Measurements from ENCODE around the gene ATP1B3. TPM values are rescaled to one million over a fixed set of nuclear protein-coding genes. Genes with fewer than 3 reads are reported as not detected.

Gene ATP1B3
- total and polyA plus RNA-seq, 2 of the 13 experiments (the other 11 are each of a cell fraction or from before 2014, with no cell fraction given) = 84.3 to 93.6 TPM

DNA sequence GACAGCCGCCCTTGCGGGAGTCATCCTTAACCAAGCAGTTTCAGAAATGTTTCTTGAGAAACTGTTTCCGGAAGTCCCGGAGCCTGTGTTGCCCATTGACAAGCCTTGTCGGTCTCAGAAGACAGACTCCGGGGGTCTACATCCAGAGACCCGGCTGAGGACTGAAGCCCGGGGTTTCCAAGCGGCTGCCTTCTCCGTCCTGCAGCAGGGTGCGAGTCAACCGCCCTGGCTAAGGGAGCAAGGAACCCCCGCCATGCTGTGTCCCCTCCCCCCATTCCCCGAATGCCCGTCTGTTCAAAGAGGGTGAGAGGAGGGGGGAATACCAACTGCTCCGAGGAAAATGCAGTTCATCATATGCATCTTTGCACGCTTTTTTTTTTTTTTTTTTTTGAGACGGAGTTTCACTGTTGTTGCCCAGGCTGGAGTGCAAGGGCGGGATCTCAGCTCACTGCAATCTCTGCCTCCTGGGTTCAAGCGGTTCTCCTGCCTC, 61.6 kb downstream of the ATP1B3 start:
- no TSS peak for BruUV-seq (replicated peaks)
- ChIA-PET POLR2A (no interaction called here), CTCF (ENCODE audit: low intra/inter-chr PET ratio, low total read pairs) (no interaction called here)
- H3K27me3 ChIP-seq (ENCODE audit: control insufficient read depth in 1 of 2, insufficient read depth in 2 of 2, low read length in 2 of 2) = no peaks in the 10 kb centered on the region
- no peaks in the 10 kb centered on the region for H3K9me3 ChIP-seq (ENCODE audit: low read length)
- no peaks in the 10 kb centered on the region for H3K79me2 ChIP-seq (ENCODE audit: insufficient read depth, low read length)
- no peaks in the 10 kb centered on the region for H4K20me1 ChIP-seq (ENCODE audit: insufficient read depth, low read length)
- H3K27ac ChIP-seq (ENCODE audit: extremely low read length, insufficient read depth, low read length) = no peak overlapping the region
- no peak overlapping the region for H3K9ac ChIP-seq (ENCODE audit: insufficient read depth, low read depth, low read length)
- no peaks in the 10 kb centered on the region for H3K36me3 ChIP-seq (replicated peaks in 1 of 2; ENCODE audit: control insufficient read depth in 1 of 2, insufficient read depth in 2 of 2, low read length in 2 of 2)
- H3K4me2 ChIP-seq (ENCODE audit: low read depth, low read length) = no peak overlapping the region
- DNase-seq (ENCODE audit: low spot score) (no peak), FAIRE-seq (no peak), ATAC-seq (no peak)
- in situ Hi-C loops (cut with HindIII; ENCODE audit: extremely low pct_ligation_motif_present, low pct_unique_long_range_greater_than_20kb) = no loop called here
- intact Hi-C loops (cut with micrococcal nuclease; ENCODE audit: unreplicated experiment) = no loop called here
- no peak for TF ChIP-seq GFI1 (CRISPR knock-in tag; IDR thresholded peaks at IDR 0.05; ENCODE audit: borderline replicate concordance)
- TF ChIP-seq, protein P1, sequence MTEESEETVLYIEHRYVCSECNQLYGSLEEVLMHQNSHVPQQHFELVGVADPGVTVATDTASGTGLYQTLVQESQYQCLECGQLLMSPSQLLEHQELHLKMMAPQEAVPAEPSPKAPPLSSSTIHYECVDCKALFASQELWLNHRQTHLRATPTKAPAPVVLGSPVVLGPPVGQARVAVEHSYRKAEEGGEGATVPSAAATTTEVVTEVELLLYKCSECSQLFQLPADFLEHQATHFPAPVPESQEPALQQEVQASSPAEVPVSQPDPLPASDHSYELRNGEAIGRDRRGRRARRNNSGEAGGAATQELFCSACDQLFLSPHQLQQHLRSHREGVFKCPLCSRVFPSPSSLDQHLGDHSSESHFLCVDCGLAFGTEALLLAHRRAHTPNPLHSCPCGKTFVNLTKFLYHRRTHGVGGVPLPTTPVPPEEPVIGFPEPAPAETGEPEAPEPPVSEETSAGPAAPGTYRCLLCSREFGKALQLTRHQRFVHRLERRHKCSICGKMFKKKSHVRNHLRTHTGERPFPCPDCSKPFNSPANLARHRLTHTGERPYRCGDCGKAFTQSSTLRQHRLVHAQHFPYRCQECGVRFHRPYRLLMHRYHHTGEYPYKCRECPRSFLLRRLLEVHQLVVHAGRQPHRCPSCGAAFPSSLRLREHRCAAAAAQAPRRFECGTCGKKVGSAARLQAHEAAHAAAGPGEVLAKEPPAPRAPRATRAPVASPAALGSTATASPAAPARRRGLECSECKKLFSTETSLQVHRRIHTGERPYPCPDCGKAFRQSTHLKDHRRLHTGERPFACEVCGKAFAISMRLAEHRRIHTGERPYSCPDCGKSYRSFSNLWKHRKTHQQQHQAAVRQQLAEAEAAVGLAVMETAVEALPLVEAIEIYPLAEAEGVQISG (CRISPR knock-in tag; IDR thresholded peaks at IDR 0.05) = no peak
- TF ChIP-seq RFXANK (CRISPR knock-in tag; IDR thresholded peaks at IDR 0.05) = no peak
- no peak for TF ChIP-seq FOXK2 (IDR thresholded peaks at IDR 0.05)
- no peak for TF ChIP-seq ZZZ3 (CRISPR knock-in tag; IDR thresholded peaks at IDR 0.05; ENCODE audit: borderline replicate concordance)
- no peak for TF ChIP-seq HNF4A (CRISPR knock-in tag; IDR thresholded peaks at IDR 0.05)
- no peak for TF ChIP-seq SPEN (CRISPR knock-in tag; IDR thresholded peaks at IDR 0.05; ENCODE audit: low read depth)
- TF ChIP-seq MAF1 (CRISPR knock-in tag; IDR thresholded peaks at IDR 0.05; ENCODE audit: borderline replicate concordance) = no peak
- TF ChIP-seq ZNF550 (CRISPR knock-in tag; IDR thresholded peaks at IDR 0.05; ENCODE audit: borderline replicate concordance) = no peak
- no peak for TF ChIP-seq ZBTB7A (CRISPR knock-in tag; IDR thresholded peaks at IDR 0.05)
- TF ChIP-seq ZNF484 (CRISPR knock-in tag; IDR thresholded peaks at IDR 0.05; ENCODE audit: borderline replicate concordance, low read depth) = no peak
- no peak for TF ChIP-seq ZNF792 (CRISPR knock-in tag; IDR thresholded peaks at IDR 0.05)
- no peak overlapping the region for H3K4me3 ChIP-seq (replicated peaks in 1 of 3; ENCODE audit: insufficient read depth in 1 of 3, low read depth in 2 of 3, low read length in 3 of 3)
- no peak overlapping the region for H2AFZ ChIP-seq (ENCODE audit: low read length)
- WGBS (ENCODE audit: low lambda C conversion rate) = 90% methylated on average over 16 of the region's 20 CpGs
- H3K4me1 ChIP-seq (ENCODE audit: insufficient read depth, low read length) = no peaks in the 10 kb centered on the region

All from HepG2 (cell line).